Smooth muscle cell of the coronary artery (primary cell): ENCODE data around the gene PSTPIP1. TPM values are rescaled to one million over a fixed set of nuclear protein-coding genes. Genes with fewer than 3 reads are reported as not detected.

Source experiments
- total RNA-seq: library from RNA; depleted of rRNA; stranded (reverse); fragments of >200 nt; gene quantifications from 2 replicates; pipeline ENCODE4 v1.2.3, GENCODE V29; 2014; ENCODE audit warnings: low replicate concordance

PSTPIP1 gene
- 0.82 and 1.4 TPM in 2 replicates for total RNA-seq

DNA sequence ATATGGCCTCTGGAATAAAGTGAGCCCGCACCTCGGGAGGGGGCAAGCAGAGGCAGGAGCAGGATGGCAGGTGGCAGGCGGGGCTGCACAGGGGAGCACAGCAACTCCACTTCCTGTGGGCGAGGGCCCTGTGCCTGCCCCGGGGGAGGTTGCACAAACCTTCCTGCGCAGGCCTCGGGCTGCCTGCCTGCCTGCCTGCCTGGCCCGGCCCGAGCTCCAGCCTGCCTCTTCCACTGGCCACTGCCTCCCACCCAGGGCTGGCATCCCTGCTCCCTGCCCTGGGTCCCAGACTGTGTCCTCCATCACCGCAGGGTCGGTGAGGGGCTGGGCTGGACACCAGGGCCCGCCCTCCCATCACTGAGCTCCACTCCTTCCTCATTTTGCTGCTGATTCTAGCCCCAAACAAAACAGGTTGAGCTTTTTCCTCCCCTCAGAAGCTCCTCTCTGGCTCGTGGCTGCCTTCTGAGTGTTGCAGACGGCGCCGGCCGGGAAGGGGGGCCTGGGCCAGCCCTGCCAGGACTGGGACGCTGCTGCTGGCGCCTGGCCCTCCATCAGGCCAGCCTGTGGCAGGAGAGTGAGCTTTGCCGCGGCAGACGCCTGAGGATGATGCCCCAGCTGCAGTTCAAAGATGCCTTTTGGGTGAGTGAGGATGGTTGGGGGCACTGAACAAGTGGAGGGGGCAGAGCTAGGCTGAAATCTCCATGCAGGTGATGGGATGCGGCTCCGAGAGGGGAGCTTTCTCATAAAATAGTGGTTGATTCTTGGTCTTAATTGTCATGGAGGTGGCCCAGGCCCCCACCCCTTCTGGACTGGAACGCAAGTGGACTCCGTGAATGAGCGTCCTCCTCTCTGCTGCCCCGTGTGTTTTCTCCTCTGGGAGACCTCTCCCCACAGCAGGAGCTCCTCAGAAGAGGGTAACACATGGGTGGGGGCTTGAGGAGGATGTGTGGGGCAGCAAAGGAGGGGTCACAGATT, at the start of gene PSTPIP1:
TSS of gene PSTPIP1 (plus strand) at position 156 of the 975 bp plus-strand sequence. CDS start at position 604, 448 bp downstream.

GRCh38 chr15:77070495-77071304, 75.8 kb downstream of the PSTPIP1 start, which contains the start of gene TSPAN3:
Gene TSPAN3 (minus strand): TSS chr15:77071109. CDS start chr15:77070954, 155 bp downstream.

Other genes starting within 250 kb of the PSTPIP1 start
- 4.4 and 12.3 TPM in 2 replicates for gene SCAPER, start 89.8 kb upstream of the PSTPIP1 start, total RNA-seq
- gene RCN2, start 63.4 kb upstream of the PSTPIP1 start, total RNA-seq, result 26.6 and 41.3 TPM in 2 replicates
- gene TSPAN3, start 76.0 kb downstream of the PSTPIP1 start, total RNA-seq, result 166 and 289 TPM in 2 replicates